Aorta (tissue), 5 donors: ENCODE measurements around the gene SKIC8. TPM values are rescaled to one million over a fixed set of nuclear protein-coding genes. Genes with fewer than 3 reads are reported as not detected.

Source experiments
- ATAC-seq: fragments of 200-7000 bp; cut with Tn5 transposase; one replicate; pipeline ENCODE4 v1.9.1; 2022; ENCODE audit warnings: moderate library complexity; ENCODE audit not compliant: low FRiP score
- DNase-seq, 2 donors: peaks; one replicate each; pipeline ENCODE4 v3.0.0-alpha.2; 2020
- H3K27ac ChIP-seq, 2 donors: one replicate each; pipeline ENCODE4 v1.5.1; 2013; ENCODE audit warnings: low read length in 2 of 2, mild to moderate bottlenecking in 2 of 2, moderate library complexity in 2 of 2, control low read depth in 1 of 2, inconsistent platforms in 1 of 2, low read depth in 1 of 2
- H3K27me3 ChIP-seq, 2 donors: one replicate each; pipeline ENCODE4 v1.6.1; 2013; ENCODE audit warnings: control low read depth in 1 of 2, low read length in 1 of 2, mild to moderate bottlenecking in 1 of 2, moderate library complexity in 1 of 2; ENCODE audit not compliant: insufficient read depth in 2 of 2, control insufficient read depth in 1 of 2
- H3K36me3 ChIP-seq, 2 donors: one replicate each; pipeline ENCODE4 v1.6.1; 2013; ENCODE audit warnings: control low read depth in 1 of 2, low read length in 1 of 2, mild to moderate bottlenecking in 1 of 2; ENCODE audit not compliant: insufficient read depth in 2 of 2, control insufficient read depth in 1 of 2
- H3K4me1 ChIP-seq, 2 donors: one replicate each; pipeline ENCODE4 v1.6.1; 2013; ENCODE audit warnings: low read length in 2 of 2, control low read depth in 1 of 2, mild to moderate bottlenecking in 1 of 2, moderate library complexity in 1 of 2; ENCODE audit not compliant: insufficient read depth in 2 of 2, control insufficient read depth in 1 of 2
- H3K4me3 ChIP-seq, 2 donors: one replicate each; pipeline ENCODE4 v1.5.1; 2013; ENCODE audit warnings: low read length in 2 of 2, control low read depth in 1 of 2, mild to moderate bottlenecking in 1 of 2
- H3K9me3 ChIP-seq: one replicate; pipeline ENCODE4 v1.6.1; 2013; ENCODE audit warnings: mild to moderate bottlenecking, low read length; ENCODE audit not compliant: control insufficient read depth
- WGBS, 2 donors: extraction: QIAGEN DNeasy Blood & Tissue Kit; methylation state at CpG; one replicate each; pipeline ENCODE4 v1.1.7; 2013; 5-methylcytosine and 5-hydroxymethylcytosine counted together
- intact Hi-C, 2 donors: fragments of 100-400 bp; cut with DNase I; formaldehyde crosslinking; loops; one replicate each; pipeline versions ENCODE4 v1.14.2 to v1.15.0; 2022
- polyA plus RNA-seq, 2 donors: library from polyadenylated mRNA; stranded (reverse); fragments of 200-250 nt; gene quantifications; one replicate each; pipeline ENCODE4 v1.2.3, GENCODE V29; 2013
- total RNA-seq, 2 donors: library from RNA; stranded (reverse); fragmentation: NEBNext Ultra II Directional; extraction: Animal tissue kit (Norgen Biotek cat#: 25700); gene quantifications; one replicate each; pipeline ENCODE4 v1.2.1, GENCODE V29; 2021
- donor health status: healthy with polysubstance abuse.
- donor health status: Bipolar disorder and iron deficiency.
- donor health status: DM: no; HTN: no; CAD: no.
- donor health status: DM: no; HTN: no; CAD: no.
- donor health status: DM: yes; HTN: yes; CAD: no.

The SKIC8 gene
- total and polyA plus RNA-seq, 4 donors = 41.4 to 65.2 (median 54.7) TPM

DNA sequence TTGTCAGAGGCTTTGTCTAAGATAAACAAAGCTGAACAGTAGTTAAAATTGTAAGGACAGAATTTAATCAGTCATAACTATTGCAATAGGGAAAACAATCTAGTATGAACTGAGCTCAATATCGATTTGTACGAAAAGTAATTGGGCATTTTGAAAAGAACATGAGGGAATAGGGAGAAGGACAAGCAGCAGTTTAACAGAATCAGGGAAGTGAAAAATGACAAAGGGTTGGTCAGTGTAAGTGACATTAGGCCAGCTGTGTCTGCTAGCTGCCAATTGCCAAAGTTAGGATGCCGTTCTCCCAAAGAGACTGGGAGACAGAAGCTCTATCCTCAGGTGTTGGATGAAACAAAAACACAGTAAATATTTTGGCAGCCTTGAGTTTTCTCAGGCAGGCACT lies 38.3 kb downstream of the SKIC8 start:
- H3K27ac ChIP-seq = no peak overlapping the region
- ATAC-seq = no peak
- intact Hi-C loops = loop anchor here in 1 of 2 donors (10.0 kb wide), 1 partner anchor 174 kb away; the partner anchor contains the start of gene IREB2
- no peak for DNase-seq
- H3K4me1 ChIP-seq = no peaks in the 10 kb centered on the region
- no peak overlapping the region for H3K4me3 ChIP-seq
- no peaks in the 10 kb centered on the region for H3K36me3 ChIP-seq
- no peaks in the 10 kb centered on the region for H3K27me3 ChIP-seq
- WGBS, 2 donors = 76 to 78% methylated on average over 3 of the region's 3 CpGs
- H3K9me3 ChIP-seq = no peaks in the 10 kb centered on the region

DNA sequence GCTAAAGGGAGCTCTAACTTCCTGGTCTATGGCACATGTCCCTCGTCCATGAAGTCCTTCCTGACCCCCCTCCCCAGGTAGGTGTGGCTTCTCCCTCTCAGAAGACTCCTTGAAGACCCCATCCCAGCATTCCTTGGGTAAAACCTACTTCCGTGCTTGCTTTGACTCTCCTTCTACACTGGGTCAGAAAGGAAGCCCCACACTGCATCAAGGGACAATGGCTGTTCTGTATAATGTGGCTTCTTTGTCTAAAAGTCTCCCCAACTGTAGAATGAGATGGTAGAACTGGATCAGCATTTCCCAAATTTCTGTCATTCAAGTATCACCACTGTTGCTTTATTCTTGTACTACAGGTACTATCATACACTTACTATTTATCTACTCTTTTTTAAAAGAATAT lies 38.9 kb downstream of the SKIC8 start:
- Histone ChIP-seq H3K4me1 (no peaks in the 10 kb centered on the region), H3K4me3 (no peak overlapping the region), H3K27ac (no peak overlapping the region), H3K27me3 (no peaks in the 10 kb centered on the region), H3K9me3 (no peaks in the 10 kb centered on the region), H3K36me3 (no peaks in the 10 kb centered on the region)
- intact Hi-C loops = loop anchor here in 1 of 2 donors (10.0 kb wide), 1 partner anchor 174 kb away; the partner anchor contains the start of gene IREB2
- no peak for ATAC-seq
- WGBS, 2 donors = 69 to 70% methylated on average over 2 of the region's 2 CpGs
- no peak for DNase-seq

GRCh38 chr15:78259232-78259631 lies 40.2 kb downstream of the SKIC8 start:
- intact Hi-C loops = no loop called here
- Histone ChIP-seq H3K4me1 (no peaks in the 10 kb centered on the region), H3K9me3 (no peaks in the 10 kb centered on the region), H3K27ac (no peak overlapping the region), H3K36me3 (no peaks in the 10 kb centered on the region), H3K27me3 (no peaks in the 10 kb centered on the region), H3K4me3 (no peak overlapping the region)
- WGBS, 2 donors = 91 to 92% methylated on average over 3 of the region's 3 CpGs
- ATAC-seq = no peak
- peak in 1 of 2 donors; percentile 5 for DNase-seq

GRCh38 chr15:78257681-78258080 lies 41.7 kb downstream of the SKIC8 start:
- 85 to 86% methylated on average over 3 of the region's 3 CpGs for WGBS, 2 donors
- H3K27ac ChIP-seq = no peak overlapping the region
- no peaks in the 10 kb centered on the region for H3K36me3 ChIP-seq
- no peaks in the 10 kb centered on the region for H3K9me3 ChIP-seq
- no peaks in the 10 kb centered on the region for H3K27me3 ChIP-seq
- H3K4me3 ChIP-seq = no peak overlapping the region
- DNase-seq = no peak
- ATAC-seq = no peak
- no peaks in the 10 kb centered on the region for H3K4me1 ChIP-seq
- intact Hi-C loops = no loop called here

DNA sequence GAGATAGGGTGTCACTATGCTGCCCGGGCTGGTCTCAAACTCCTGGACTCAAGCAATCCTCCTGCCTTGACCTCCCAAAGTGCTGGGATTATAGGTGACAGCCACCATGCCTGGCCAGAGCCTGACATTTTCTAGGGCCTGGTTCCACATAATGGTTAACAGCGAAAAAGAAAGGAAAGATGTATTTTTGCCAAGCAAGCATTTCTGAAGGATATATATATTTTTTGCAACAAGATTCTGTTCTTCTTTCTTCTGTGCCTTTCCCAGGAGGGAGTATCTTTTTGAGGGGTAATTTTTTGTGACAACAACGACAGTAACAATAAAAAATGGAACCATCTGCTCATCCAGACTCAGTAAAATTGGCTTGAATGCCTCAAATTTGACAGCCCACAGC lies 43.4 kb downstream of the SKIC8 start:
- no peaks in the 10 kb centered on the region for H3K4me1 ChIP-seq
- DNase-seq = no peak
- intact Hi-C loops = no loop called here
- no peaks in the 10 kb centered on the region for H3K36me3 ChIP-seq
- H3K27ac ChIP-seq = no peak overlapping the region
- ATAC-seq = no peak
- H3K9me3 ChIP-seq = no peaks in the 10 kb centered on the region
- no peaks in the 10 kb centered on the region for H3K27me3 ChIP-seq
- 91 to 92% methylated on average over 3 of the region's 3 CpGs for WGBS, 2 donors
- no peak overlapping the region for H3K4me3 ChIP-seq

GRCh38 chr15:78255421-78256043 lies 43.9 kb downstream of the SKIC8 start:
- WGBS, 2 donors = 85 to 93% methylated on average over 1 of the region's 1 CpG
- no peak for ATAC-seq
- intact Hi-C loops = no loop called here

GRCh38 chr15:78251136-78251535 lies 48.3 kb downstream of the SKIC8 start:
- peak in 1 of 2 donors; percentile 21 for DNase-seq
- H3K27ac ChIP-seq = no peak overlapping the region
- no peaks in the 10 kb centered on the region for H3K36me3 ChIP-seq
- no peaks in the 10 kb centered on the region for H3K27me3 ChIP-seq
- no peak overlapping the region for H3K4me3 ChIP-seq
- H3K9me3 ChIP-seq = no peaks in the 10 kb centered on the region
- H3K4me1 ChIP-seq = no peaks in the 10 kb centered on the region
- ATAC-seq = no peak
- intact Hi-C loops = no loop called here
- WGBS, 2 donors = 75% methylated on average over 9 of the region's 9 CpGs

More at GRCh38 chr15:78255421-78256043, 43.9 kb downstream of the SKIC8 start:
- no peaks in the 10 kb centered on the region for H3K9me3 ChIP-seq
- no peaks in the 10 kb centered on the region for H3K27me3 ChIP-seq
- DNase-seq = no peak
- no peaks in the 10 kb centered on the region for H3K36me3 ChIP-seq
- no peak overlapping the region for H3K4me3 ChIP-seq
- H3K4me1 ChIP-seq = no peaks in the 10 kb centered on the region
- H3K27ac ChIP-seq = no peak overlapping the region

- no peaks in the 10 kb centered on the region for H3K9me3 ChIP-seq
- no peak for ATAC-seq
- H3K36me3 ChIP-seq = no peaks in the 10 kb centered on the region
- no peak overlapping the region for H3K27ac ChIP-seq
- DNase-seq = peak in 1 of 2 donors; percentile 17
- H3K4me1 ChIP-seq = no peaks in the 10 kb centered on the region
- H3K4me3 ChIP-seq = no peak overlapping the region
- 92% methylated on average over 5 of the region's 5 CpGs for WGBS, 2 donors
- no peaks in the 10 kb centered on the region for H3K27me3 ChIP-seq
- intact Hi-C loops = no loop called here
Measured at GRCh38 chr15:78249131-78249530, 50.3 kb downstream of the SKIC8 start.

DNA sequence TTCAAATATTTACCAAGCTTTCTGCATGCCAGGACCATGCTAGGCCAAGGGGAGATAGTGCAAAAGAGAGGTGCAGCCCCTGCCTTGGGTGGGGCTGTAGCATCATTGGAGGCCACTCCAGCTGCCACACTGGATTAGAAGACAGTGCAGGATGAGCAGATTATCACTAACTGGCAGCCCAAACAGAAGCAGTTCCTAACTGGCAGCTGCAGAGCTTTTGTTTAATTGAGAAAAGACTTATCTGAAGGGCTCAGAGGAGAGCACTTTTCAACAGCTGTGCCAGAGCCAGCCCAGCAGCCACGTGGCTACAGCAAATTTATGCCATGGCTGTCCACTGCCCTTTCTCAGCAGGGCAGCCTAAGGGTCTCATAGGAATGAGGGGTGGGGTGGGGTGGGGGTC lies 51.5 kb downstream of the SKIC8 start:
- intact Hi-C loops = no loop called here
- DNase-seq = peak in 1 of 2 donors; percentile 9
- no peaks in the 10 kb centered on the region for H3K27me3 ChIP-seq

More for the DNA sequence above, 51.5 kb downstream of the SKIC8 start:
- Histone ChIP-seq H3K4me3 (no peak overlapping the region), H3K4me1 (no peaks in the 10 kb centered on the region), H3K27ac (no peak overlapping the region), H3K36me3 (no peaks in the 10 kb centered on the region), H3K9me3 (no peaks in the 10 kb centered on the region)
- no peak for ATAC-seq
- 63 to 76% methylated on average over 1 of the region's 1 CpG for WGBS, 2 donors
